Testis (tissue), 2 donors: ENCODE results near the gene TBX1.

Experiments used
- CTCF ChIP-seq, 3 experiments: fragments of 450-650 bp in 2 of 3; fragments of 200-600 bp in 1 of 3; sonication (generic) in 1 of 3; IDR thresholded peaks; one replicate each; pipeline ENCODE4 v1.5.1; 2016 to 2019; ENCODE audit warnings: antibody characterized with exemption in 3 of 3, mild to moderate bottlenecking in 2 of 3, moderate library complexity in 1 of 3
- POLR2A ChIP-seq: fragments of 450-650 bp; IDR thresholded peaks from one replicate; pipeline ENCODE4 v1.6.1; 2017; ENCODE audit warnings: antibody characterized with exemption, mild to moderate bottlenecking, moderate library complexity

- TF ChIP-seq CTCF (IDR thresholded peaks at IDR 0.05) (no peak), POLR2A (no peak)
Observed at GRCh38 chr22:19772422-19772672, 11.8 kb downstream of the TBX1 start.
